HG03135 (cell line): ENCODE measurements around the gene NSDHL.

ENCODE experiments used
- ATAC-seq: cut with Tn5 transposase; IDR thresholded peaks from one replicate; pipeline ENCODE4 v1.9.1; 2021; ENCODE audit warnings: mild to moderate bottlenecking, moderate library complexity; ENCODE audit not compliant: unreplicated experiment

NSDHL gene

DNA sequence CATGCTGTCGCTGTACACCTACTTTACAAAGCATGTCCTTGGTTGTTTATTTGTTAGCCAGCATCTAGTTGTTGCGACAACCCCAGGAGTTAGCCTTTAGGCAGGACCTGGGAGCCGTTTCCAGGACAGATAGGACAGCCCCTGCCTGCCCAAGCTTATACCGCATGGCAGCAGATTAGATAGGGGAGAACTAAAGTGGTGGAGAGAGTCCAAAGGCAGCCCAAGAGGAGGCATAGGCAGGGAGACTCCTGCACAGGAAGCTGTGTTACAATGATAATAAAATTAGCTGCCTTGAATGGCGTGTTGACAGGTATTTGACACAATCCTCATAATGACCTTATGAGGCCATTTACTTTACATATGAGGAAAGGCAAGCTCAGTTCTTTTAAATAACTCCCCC is 13.0 kb downstream of the NSDHL start:
- no peak for ATAC-seq

DNA sequence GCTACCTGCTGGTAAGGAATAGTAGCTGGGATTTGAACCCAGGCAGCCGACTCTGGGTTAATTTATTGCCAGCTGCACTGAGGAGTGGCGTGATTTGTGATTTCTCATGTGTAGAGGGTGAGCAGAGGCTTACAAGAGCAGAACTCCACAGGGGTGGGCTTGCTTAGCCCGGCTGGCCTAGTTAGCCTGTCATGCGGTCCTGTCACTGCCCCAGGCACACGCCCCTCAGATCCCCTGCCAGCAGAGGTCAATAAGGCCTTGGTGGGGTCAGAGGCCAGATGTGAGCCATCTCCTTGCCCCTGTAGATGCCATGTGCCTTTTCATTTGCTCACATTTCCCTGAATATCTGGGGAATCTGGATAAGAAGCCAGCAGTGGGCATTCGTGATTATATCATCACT is 13.4 kb downstream of the NSDHL start:
- no peak for ATAC-seq

DNA sequence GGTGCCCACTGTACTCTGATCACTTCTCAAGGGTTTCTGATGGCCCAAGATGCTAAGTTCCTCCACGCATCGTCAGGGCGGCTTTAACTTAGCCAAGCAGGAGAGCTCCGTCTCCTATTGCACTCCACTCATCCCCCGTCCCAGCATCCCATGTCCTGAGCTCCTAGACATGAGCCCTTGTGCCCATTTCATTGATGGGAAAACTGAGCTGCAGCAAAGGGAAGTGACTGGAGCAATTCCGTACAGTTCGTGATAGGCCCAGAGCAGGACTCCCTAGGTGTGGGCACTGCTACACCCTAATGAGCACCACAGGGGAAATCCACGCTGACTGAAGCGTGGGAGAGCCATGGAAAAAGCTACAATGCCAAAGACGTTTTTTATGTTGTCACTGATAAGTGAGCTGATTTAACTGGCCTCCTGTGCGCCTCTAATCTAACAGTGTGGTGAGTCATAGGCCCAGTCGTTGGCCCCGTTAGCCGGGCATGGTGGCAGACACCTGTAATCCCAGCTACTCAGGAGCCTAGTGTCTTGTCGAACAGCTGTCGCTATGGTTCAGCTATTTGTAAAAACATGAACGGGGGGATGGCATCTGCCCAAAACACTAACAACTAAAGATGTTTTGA is 14.9 kb downstream of the NSDHL start:
- no peak for ATAC-seq

DNA sequence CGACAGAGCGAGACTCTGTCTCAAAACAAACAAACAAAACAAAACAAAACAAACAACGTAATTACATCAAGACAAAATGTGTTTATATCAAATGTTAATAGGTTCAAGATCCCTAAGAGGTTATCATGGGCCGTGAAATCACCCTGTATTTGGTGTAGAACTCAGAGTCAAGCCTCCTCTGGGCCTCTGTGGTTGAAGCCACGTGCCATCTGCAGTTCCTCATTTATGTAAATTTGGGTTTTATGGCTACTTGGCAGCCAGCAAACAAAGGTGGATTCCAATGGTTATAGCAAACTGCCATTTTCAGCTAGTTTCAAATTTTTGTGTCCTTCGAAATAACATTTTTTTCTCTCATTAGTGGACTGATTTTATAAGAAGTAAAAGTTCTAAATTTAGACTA is 16.4 kb downstream of the NSDHL start:
- no peak for ATAC-seq

DNA sequence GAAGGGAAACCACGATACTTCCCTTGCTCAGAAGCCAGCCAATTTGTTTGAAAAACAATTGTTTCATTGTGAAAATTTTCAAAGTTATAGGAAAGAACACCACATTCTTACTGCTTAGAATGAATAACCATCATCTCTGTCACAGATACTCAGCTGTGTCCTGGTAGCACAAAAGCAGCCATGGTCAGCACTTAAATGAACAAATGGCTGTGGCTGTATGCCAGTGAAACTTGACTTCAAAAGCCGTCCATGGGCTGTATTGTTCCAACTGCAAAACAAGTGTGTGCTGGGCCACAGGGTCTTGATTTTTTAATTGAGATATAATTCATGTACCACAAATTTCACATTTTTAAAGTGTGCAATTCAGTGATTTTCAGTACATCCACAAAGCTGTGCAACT is 19.6 kb downstream of the NSDHL start:
- no peak for ATAC-seq

DNA sequence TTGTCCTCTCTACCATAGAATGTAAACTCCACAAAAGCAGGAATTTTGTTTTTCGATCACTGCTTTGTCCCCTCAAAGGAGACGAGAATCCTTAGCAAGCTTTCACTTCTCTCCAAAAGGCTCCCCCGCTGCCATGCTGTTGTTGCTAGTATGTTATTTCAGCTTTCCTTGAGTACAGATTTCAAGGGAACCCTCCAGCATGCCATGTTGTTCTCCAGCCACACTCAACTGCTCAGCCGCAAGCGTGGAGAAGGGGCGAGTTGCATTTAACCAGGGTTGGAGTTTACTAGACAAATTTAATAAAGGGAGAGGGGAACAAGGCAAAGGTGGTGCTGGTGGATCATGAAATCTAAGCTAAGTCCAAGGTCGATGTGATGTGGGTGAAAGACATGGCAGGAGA is 23.1 kb downstream of the NSDHL start:
- no peak for ATAC-seq

DNA sequence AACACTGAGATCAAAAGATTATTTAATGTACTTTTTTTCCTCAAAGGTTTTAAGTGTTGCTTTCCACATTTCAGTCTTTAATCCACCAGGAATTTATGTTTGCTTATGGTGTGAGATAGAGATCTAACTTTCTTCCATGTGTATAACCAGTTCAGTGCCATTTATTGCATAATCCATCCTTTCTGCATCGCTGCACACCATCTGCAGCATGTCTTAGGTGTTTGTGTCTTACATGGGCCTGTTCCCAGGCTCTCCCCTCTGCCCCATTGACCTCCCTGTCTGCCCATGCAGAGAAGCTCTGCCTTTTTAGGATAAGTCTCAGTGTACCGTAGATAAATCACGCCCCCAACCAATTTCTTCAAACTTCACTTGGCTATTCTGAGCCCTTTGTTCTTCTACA is 30.3 kb downstream of the NSDHL start:
- ATAC-seq: no peak

DNA sequence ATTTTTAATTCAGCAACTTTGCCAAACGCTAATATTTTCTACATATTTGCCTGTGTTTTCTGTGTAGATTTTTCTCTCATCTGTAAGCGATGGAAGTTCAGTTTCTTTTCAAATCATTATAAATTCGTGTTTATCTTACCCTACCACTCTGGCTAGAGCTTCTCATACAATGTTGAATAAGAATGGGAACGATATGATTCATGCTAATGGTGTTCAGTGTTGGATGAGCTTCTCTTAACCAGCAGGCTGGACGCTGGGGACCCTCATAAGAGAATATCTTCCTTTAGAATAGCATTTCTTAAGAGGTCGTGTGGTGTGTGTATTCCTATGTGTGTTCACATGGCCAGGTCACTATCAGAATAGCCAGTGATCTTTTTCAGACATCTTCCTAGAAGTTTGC is 31.0 kb downstream of the NSDHL start:
- ATAC-seq: no peak

DNA sequence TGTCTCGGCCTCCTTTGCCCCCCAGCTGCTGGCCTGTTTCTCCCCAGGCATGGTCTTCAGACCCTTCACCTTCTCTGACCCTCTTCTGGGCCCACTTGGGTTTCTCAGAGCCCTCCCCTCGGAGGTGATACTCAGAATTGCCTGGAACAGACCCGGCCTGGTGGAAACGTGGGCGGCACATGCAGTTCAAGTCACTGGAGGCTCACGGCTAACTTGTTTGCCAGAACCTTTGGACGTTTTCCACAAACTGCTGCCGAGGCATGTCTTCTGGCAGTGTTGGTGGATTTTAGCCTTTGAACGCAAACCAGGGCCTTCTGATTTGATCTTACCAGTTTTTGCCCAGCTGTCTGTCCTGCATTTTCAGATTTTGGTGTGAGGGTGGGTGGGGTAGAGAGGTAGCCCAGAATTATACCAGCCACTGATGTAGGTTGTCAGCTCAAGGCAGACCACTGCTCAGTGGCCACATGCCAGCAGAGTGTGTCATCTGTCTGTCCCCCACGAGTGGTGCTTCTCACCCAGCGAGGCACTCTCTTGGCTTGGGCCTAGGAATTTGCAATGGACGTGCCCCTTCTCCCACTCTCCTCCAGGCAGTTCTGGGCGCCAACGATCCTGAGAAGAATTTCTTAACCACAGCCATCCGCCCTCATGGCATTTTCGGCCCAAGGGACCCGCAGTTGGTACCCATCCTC is 34.5 kb downstream of the NSDHL start:
- ATAC-seq: no peak

DNA sequence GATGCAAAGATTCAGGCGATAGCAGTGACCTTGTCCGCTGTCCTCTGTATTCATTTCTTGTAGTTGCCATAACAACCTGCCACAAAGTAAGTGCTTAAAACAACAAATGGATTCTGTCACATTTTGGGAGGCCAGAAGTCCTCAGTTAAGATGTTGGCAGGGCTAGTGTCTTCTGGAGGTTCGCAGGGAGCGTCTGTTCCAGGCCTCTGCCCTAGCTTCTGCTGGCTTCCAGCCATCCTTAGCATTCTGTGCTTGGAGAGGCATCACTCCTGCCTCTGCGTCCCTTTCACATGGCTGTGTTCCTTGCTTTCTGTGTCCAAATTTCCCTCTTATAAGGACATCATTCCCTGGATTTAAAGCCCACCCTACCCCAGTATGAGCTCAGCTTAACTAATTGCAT is 35.5 kb downstream of the NSDHL start:
- ATAC-seq: no peak

DNA sequence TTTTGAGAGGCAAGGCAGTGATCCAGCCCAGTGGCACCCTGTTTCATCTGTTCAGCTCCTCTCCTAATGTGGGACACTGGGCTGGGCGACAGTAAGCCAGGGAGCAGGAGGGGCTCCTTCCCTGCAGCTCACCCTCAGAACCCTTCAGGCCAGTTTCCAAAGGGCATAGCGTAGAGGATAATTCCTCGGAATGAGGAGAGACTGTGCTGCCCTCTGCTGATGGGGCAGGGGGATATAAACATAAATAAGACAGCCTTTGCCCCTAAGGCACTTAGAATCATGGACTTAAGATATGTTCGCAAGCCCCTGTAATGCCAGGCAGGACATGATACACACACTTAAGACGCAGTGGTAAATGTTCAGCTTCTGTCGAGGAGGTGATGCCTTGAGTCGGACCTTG is 39.1 kb downstream of the NSDHL start:
- ATAC-seq: no peak

DNA sequence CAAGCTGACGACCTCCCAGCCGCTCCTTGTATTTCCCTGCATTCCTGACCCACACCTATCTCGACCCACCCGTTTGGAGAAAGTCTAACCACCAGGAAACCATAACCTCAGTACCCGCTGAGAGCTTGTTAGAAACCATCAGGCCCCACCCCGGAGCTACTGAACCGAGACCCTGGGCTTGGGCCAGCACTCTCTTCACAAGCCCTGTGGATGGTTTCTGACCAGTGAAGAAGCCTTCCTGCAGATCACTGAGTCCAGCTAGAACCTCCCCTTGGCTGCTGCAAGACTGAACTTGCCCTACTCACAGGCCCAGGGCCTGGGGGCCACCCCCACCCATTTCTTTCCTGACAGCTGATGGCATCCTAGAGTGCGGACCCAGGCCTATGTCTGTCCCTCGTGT is 40.4 kb downstream of the NSDHL start:
- no peak for ATAC-seq

DNA sequence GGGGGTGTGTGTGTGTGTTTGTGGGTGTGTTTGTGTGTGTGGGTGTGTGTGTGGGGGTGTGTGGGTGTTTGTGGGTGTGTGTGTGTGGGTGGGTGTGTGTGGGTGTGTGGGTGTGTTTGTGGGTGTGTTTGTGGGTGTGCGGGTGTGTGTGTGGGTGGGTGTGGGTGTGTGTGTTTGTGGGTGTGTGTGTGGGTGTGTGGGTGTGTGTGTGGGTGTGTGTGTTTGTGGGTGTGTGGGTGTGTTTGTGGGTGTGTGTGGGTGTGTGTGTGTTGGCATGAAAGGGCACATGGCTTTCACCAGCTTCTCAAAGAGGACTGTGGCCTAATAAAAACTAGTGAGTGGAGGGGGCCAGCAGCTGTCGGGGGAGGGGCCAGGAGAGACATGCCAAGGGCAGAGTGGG is 41.7 kb downstream of the NSDHL start:
- no peak for ATAC-seq

DNA sequence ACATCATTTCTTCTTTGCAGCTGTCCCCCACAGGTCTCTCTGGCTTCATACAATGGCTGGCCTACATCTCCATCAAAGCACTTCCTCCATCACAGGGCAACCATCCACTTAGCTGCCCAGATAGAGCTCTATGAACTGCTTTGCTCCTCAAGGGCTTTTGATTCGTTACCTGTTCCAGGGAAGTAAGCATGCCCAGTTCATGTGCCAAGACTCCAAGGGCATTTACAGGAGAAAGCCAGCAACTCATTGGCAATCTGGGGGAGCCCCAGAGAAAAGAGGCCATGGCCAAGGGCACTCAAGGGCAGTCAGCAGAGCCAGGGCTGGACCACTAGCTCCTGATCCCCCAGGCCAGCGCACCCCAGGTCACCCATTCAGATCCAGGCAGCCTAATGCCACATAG is 42.5 kb downstream of the NSDHL start:
- ATAC-seq: no peak

DNA sequence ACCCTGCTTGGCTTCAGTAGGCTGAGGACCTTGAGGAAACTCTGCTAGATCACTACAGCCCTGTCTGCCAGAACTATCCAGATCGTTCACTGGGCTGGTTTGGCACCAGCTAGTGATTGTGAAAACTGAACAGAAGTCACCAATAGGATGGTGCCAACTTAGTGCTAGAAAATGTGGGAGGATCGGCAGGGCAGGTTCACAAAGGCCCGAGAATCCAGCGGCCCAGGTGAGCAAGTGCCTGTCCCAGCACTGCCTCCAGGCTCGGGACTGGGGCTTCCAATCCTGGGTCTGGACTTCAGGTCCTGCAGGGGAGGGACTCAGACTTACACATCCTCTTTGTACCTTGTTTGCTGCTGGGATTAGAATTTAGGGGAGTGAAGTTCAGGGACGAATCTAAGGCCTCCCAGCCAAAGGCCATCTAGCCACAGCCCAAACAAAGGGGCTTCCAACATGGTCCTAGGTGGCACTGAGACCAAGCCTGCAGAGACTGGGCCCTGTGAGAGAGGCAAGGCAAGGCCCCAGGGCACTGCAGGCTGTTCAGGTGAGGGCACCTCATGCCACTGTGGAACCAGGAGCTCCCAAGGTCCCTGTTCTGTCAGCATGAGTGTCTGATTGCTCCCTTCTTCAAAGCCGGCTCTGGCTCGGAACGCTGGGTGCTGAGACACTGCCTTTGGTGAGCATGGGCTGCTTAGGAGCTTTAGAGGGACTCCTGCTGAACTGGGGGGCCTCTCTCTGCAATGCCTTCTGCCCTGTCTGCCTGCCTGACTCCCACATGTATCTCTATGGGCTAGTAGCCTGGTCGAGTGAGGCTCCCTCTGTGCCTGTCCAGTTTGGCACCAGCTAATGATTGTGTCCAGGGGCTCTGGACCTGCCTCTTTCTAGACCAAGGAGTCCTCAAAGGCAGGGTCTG is 46.3 kb downstream of the NSDHL start:
- ATAC-seq: no peak

DNA sequence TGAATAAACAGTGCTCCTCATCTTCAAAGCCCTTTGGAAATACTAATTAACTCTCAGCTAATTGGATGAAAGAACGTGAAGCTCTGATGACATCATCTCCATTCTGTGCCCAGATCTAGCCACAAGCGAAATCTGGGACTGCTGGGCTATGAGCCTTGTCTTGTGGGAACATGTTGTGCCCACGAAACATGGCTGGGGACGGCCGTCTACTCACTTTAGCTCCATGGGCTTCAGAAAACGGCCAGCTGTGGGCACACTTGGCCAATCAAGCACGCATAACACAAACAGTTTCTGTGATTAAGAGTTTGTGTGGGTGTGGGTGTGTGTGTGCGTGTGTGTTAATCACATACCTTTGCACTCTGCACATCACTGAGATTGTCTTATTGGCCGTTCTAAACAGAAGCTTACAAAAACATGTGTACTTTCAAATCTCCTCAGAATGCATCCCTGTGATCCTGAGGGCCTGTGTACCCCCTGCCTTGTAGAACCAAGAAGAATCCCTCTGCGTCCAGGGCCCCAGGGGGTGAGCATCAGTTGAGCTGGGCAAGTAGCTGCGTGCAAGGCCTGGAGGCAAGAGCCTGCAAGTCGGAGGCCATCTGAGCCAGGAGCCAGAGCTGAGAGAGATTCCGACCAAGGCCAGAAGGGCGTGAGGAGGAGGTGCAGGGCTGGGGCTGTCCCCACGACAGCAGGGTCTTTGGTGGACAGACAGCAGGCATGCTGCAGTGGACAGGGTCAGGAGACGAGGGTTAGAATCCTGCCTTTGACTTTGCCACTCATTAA is 48.3 kb downstream of the NSDHL start:
- ATAC-seq: no peak

DNA sequence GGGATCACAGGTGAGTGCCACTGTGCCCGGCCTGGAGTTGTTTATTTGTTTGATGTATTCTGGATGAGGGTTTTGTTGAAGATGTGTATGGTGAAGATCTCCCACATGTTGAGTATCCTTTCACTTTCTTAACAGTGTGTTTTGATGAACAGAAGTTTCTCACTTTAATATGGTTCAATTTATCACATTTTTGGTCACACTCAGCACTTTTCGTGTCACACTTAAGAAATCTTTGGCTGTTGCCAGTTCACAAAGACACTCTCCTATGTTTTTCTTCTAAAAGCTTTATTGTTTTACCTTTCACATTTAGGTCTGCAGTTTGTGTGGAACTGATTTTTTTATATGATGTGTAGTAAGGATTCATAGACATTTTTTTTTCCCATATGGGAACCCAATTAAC is 50.4 kb downstream of the NSDHL start:
- no peak for ATAC-seq

DNA sequence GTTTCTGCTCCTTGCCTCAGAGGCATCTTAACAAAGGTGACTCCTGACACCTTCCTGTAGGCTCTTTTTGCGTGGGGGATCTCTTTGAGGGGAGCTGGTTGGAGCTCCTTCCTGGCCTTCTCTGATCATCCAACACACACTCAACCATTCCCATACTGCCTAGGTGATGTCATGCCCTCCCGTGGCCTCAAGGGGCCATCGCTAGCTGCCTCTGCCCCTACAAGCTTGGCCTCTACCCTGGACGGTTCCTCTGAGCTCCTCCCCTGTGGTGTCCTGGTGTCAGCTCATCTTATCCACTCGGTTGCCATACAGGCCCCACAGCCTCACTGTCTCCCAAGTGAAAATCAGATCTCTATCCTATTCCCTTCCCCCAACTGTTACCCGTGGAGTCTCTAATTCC is 53.3 kb downstream of the NSDHL start:
- ATAC-seq: no peak

DNA sequence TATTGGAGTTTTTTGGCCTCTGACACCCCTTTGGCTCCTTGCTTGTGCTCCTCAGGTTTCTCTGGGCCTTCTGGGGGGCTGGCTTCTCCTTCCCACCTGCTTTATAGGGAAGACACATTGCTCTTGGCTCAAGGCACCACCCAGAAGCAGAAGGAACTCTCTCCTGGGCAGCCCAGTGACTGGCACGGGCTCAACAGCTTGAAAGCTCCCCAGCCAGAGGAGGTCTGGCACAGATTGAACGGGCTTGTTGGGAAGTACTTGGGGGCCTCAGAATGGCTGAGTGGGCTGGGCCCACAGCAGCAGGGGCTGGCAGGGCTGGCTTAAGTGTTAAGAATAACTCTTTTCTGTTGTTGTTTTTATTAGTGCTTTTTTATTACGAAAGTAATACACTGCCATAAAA is 55.9 kb downstream of the NSDHL start:
- no peak for ATAC-seq

DNA sequence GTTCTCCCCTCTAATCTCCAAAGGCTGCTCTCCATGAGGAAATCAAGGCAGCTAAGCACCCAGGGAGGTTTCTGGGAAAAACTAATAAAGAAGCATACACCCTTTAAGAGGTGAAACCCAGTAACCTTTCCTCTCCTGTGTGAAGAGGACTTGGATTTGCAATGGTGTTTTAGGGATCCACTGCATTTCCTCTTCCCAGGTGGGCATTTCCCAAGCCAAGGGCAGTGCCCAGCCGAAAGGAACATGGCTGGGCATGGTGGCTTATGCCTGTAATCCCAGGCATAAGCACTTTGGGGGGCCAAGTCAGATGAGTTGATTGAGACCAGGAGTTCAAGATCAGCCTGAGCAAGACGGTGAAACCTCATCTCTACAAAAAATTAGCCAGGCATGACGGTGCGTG is 61.6 kb downstream of the NSDHL start:
- ATAC-seq: no peak
